ENCODE measurements around the gene HOXD13. TPM values are rescaled to one million over a fixed set of nuclear protein-coding genes. Genes with fewer than 3 reads are reported as not detected.

The HOXD13 gene
- total and polyA plus RNA-seq, 2 of the 13 experiments (the other 11 are each of a cell fraction or from before 2014, with no cell fraction given): not detected

- no peak for TF ChIP-seq POGK (CRISPR knock-in tag; conservative IDR thresholded peaks at IDR 0.05)
- no peak for TF ChIP-seq IKZF1 (IDR thresholded peaks at IDR 0.05)
- TF ChIP-seq CENPX (CRISPR knock-in tag; IDR thresholded peaks at IDR 0.05): no peak
- TF ChIP-seq MAFF (IDR thresholded peaks at IDR 0.05; ENCODE audit: low read depth, low read length): no peak
- TF ChIP-seq ZSCAN30 (CRISPR knock-in tag; IDR thresholded peaks at IDR 0.05): no peak
These were observed 10.0 kb upstream of the HOXD13 start (continued) for GRCh38 chr2:176082525-176082823.

GRCh38 chr2:176082824-176083751, 9.4 kb upstream of the HOXD13 start:
- Histone ChIP-seq H3K9me3 (ENCODE audit: low read length) (no peaks in the 10 kb centered on the region), H3K27me3 (ENCODE audit: control insufficient read depth in 1 of 2, insufficient read depth in 2 of 2, low read length in 2 of 2) (peaks cover 7 to 82% of the 10 kb centered on the region in 2 experiments; a peak in 4 of 5 replicates), H3K4me3 (replicated peaks in 1 of 3; ENCODE audit: insufficient read depth in 1 of 3, low read depth in 2 of 3, low read length in 3 of 3) (peak overlapping the region in 1 of 3 experiments; percentile 31; a peak in 1 of 6 replicates), H2AFZ (ENCODE audit: low read length) (no peak overlapping the region), H3K9ac (ENCODE audit: insufficient read depth, low read depth, low read length) (no peak overlapping the region), H3K4me2 (ENCODE audit: low read depth, low read length) (peak overlapping the region; percentile 46), H3K27ac (ENCODE audit: extremely low read length, insufficient read depth, low read length) (no peak overlapping the region), H3K4me1 (ENCODE audit: insufficient read depth, low read length) (peaks cover 19% of the 10 kb centered on the region), H4K20me1 (ENCODE audit: insufficient read depth, low read length) (no peaks in the 10 kb centered on the region), H3K79me2 (ENCODE audit: insufficient read depth, low read length) (no peaks in the 10 kb centered on the region), H3K36me3 (replicated peaks in 1 of 2; ENCODE audit: control insufficient read depth in 1 of 2, insufficient read depth in 2 of 2, low read length in 2 of 2) (no peaks in the 10 kb centered on the region)
- 36% methylated on average over 59 of the region's 66 CpGs for WGBS (ENCODE audit: low lambda C conversion rate)
- ATAC-seq (no peak), FAIRE-seq (no peak), DNase-seq (ENCODE audit: low spot score) (no peak)
- in situ Hi-C loops (cut with HindIII; ENCODE audit: extremely low pct_ligation_motif_present, low pct_unique_long_range_greater_than_20kb): no loop called here
- intact Hi-C loops (cut with micrococcal nuclease; ENCODE audit: unreplicated experiment): no loop called here
- CTCF ChIA-PET (ENCODE audit: low intra/inter-chr PET ratio, low total read pairs): no interaction called here
- POLR2A ChIA-PET: no interaction called here
- no TSS peak for BruUV-seq (replicated peaks)
- TF ChIP-seq STAG1 (CRISPR knock-in tag; IDR thresholded peaks at IDR 0.05) (no peak), ZFP1 (CRISPR knock-in tag; IDR thresholded peaks at IDR 0.05) (no peak), CHD2 (IDR thresholded peaks at IDR 0.05; ENCODE audit: low read depth, low read length) (no peak), JUND (CRISPR knock-in tag; IDR thresholded peaks at IDR 0.05) (no peak), ZNF687 (CRISPR knock-in tag; IDR thresholded peaks at IDR 0.05) (peak; percentile 23; the same call in 1 of the 2 replicates), ZSCAN31 (CRISPR knock-in tag; IDR thresholded peaks at IDR 0.05; ENCODE audit: low read depth) (no peak), FOXC1 (CRISPR knock-in tag; IDR thresholded peaks at IDR 0.05; ENCODE audit: borderline replicate concordance) (no peak), EEA1 (CRISPR knock-in tag; IDR thresholded peaks at IDR 0.05; ENCODE audit: borderline replicate concordance) (0 out of 2 replicates have a peak, but pooled peaks have one; percentile 29), ZNF660 (CRISPR knock-in tag; IDR thresholded peaks at IDR 0.05; ENCODE audit: borderline replicate concordance, low read depth) (no peak), REXO4 (CRISPR knock-in tag; IDR thresholded peaks at IDR 0.05; ENCODE audit: borderline replicate concordance) (no peak), AGO1 (IDR thresholded peaks at IDR 0.05; ENCODE audit: low read depth, low read length, poor library complexity, severe bottlenecking) (peak; percentile 23)

All from HepG2 (cell line).